K562 (cell line): ENCODE data around the gene BRF1. TPM values are rescaled to one million over a fixed set of nuclear protein-coding genes. Genes with fewer than 3 reads are reported as not detected.

Experiments used
- DIDO1 ChIP-seq: fragments of 450-650 bp; IDR thresholded peaks from 2 replicates; pipeline ENCODE4 v1.6.1; 2016; ENCODE audit warnings: low read depth, missing biosample characterization, missing genetic modification characterization
- HCFC1 ChIP-seq: IDR thresholded peaks from 2 replicates; pipeline ENCODE4 v1.6.1; 2012; ENCODE audit warnings: low read depth, low read length, improper control_type of control experiment
- NR2F6 ChIP-seq: fragments of 450-650 bp; formaldehyde crosslinking; IDR thresholded peaks from 2 replicates; pipeline ENCODE4 v1.4.0; 2020; ENCODE audit warnings: mild to moderate bottlenecking
- TFAM ChIP-seq: fragments of 250-450 bp; sonication (Bioruptor Pico); conservative IDR thresholded peaks from 2 replicates; pipeline ENCODE4 v1.5.0; 2021; ENCODE audit warnings: mild to moderate bottlenecking, moderate library complexity
- ZNF707 ChIP-seq: fragments of 250-450 bp; sonication (Bioruptor Pico); conservative IDR thresholded peaks from 2 replicates; pipeline ENCODE4 v1.8.0; 2022; ENCODE audit warnings: inconsistent platforms, mild to moderate bottlenecking, moderate library complexity
- polyA plus RNA-seq, 8 experiments: library from polyadenylated mRNA; depleted of rRNA in 4 of 8; stranded (reverse) in 5 of 8; unstranded in 3 of 8; fragments of >200 nt; fragmentation: Nextera tagmentation in 2 of 8; fragmentation: Illumina TruSeq in 1 of 8; extraction: Ambion mirVana in 2 of 8; extraction: Trizol in 1 of 8; gene quantifications; 2 replicates each; pipeline versions ENCODE4 v1.2.1 to v1.2.3, GENCODE V29; 2011 to 2014; ENCODE audit warnings: inconsistent platforms in 1 of 8, missing spikeins in 1 of 8
- total RNA-seq, 7 experiments: library from RNA; depleted of rRNA in 6 of 7; stranded (reverse); fragments of >200 nt in 6 of 7; fragmentation: Illumina TruSeq in 2 of 7; extraction: Trizol in 2 of 7; gene quantifications; 2 replicates each; pipeline versions ENCODE4 v1.2.1 to v1.2.3, GENCODE V29; 2011 to 2021; ENCODE audit warnings: low replicate concordance in 1 of 7
- TF ChIP-seq, protein P1 (sequence below), 3 experiments: fragments of 200-800 bp in 1 of 3; sonication (Bioruptor generic) in 1 of 3; sonication (generic) in 1 of 3; formaldehyde crosslinking in 1 of 3; IDR thresholded peaks; 2 replicates each; pipeline versions ENCODE4 v1.6.1 to v1.8.0; 2016 to 2022; ENCODE audit warnings: mild to moderate bottlenecking in 2 of 3, missing compliant biosample characterization in 2 of 3, missing genetic modification characterization in 2 of 3, missing genetic modification reagents in 1 of 3
- TF ChIP-seq, protein P2 (sequence below): fragments of 250-450 bp; sonication (Bioruptor Pico); IDR thresholded peaks from 2 replicates; pipeline ENCODE4 v1.6.1; 2021; ENCODE audit warnings: mild to moderate bottlenecking
- TF ChIP-seq, protein P3 (sequence below): sonication (generic); formaldehyde crosslinking; IDR thresholded peaks from 2 replicates; pipeline ENCODE4 v1.8.0; 2023; ENCODE audit warnings: missing genetic modification reagents, mild to moderate bottlenecking, borderline replicate concordance

The BRF1 gene
- total and polyA plus RNA-seq, 9 of the 15 experiments (the other 6 are each of a cell fraction or from before 2014, with no cell fraction given): 0.14 to 24.6 (median 8.2) TPM

DNA sequence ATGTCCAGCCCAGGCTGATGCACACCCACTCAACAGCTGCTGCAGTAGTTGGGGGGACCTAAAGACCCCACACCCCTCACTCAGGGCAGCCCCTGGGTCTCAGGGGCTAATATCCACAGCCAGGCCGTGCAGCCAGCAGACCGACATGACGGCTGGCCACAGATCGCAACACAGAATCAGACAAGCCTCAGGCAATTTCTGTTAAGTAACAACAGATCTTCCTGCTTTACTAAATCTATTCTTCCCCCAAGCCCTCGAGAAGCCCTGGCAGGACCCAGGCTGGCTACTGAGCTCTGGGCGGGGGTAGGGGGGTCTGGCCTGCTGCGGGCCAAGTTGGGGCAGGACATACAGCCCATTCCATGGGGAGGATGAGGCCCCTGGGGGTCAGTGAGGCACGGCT, 91.7 kb downstream of the BRF1 start (continued):
- TF ChIP-seq, protein P1, sequence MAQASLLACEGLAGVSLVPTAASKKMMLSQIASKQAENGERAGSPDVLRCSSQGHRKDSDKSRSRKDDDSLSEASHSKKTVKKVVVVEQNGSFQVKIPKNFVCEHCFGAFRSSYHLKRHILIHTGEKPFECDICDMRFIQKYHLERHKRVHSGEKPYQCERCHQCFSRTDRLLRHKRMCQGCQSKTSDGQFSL (CRISPR knock-in tag; IDR thresholded peaks at IDR 0.05): no peak
- TF ChIP-seq, protein P1 (tag; IDR thresholded peaks at IDR 0.05): no peak
- no peak for TF ChIP-seq NR2F6 (CRISPR knock-in tag)
- TF ChIP-seq DIDO1 (tag): no peak
- TF ChIP-seq, protein P2, sequence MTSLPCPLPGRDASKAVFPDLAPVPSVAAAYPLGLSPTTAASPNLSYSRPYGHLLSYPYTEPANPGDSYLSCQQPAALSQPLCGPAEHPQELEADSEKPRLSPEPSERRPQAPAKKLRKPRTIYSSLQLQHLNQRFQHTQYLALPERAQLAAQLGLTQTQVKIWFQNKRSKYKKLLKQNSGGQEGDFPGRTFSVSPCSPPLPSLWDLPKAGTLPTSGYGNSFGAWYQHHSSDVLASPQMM (CRISPR knock-in tag): no peak
- TF ChIP-seq, protein P3, sequence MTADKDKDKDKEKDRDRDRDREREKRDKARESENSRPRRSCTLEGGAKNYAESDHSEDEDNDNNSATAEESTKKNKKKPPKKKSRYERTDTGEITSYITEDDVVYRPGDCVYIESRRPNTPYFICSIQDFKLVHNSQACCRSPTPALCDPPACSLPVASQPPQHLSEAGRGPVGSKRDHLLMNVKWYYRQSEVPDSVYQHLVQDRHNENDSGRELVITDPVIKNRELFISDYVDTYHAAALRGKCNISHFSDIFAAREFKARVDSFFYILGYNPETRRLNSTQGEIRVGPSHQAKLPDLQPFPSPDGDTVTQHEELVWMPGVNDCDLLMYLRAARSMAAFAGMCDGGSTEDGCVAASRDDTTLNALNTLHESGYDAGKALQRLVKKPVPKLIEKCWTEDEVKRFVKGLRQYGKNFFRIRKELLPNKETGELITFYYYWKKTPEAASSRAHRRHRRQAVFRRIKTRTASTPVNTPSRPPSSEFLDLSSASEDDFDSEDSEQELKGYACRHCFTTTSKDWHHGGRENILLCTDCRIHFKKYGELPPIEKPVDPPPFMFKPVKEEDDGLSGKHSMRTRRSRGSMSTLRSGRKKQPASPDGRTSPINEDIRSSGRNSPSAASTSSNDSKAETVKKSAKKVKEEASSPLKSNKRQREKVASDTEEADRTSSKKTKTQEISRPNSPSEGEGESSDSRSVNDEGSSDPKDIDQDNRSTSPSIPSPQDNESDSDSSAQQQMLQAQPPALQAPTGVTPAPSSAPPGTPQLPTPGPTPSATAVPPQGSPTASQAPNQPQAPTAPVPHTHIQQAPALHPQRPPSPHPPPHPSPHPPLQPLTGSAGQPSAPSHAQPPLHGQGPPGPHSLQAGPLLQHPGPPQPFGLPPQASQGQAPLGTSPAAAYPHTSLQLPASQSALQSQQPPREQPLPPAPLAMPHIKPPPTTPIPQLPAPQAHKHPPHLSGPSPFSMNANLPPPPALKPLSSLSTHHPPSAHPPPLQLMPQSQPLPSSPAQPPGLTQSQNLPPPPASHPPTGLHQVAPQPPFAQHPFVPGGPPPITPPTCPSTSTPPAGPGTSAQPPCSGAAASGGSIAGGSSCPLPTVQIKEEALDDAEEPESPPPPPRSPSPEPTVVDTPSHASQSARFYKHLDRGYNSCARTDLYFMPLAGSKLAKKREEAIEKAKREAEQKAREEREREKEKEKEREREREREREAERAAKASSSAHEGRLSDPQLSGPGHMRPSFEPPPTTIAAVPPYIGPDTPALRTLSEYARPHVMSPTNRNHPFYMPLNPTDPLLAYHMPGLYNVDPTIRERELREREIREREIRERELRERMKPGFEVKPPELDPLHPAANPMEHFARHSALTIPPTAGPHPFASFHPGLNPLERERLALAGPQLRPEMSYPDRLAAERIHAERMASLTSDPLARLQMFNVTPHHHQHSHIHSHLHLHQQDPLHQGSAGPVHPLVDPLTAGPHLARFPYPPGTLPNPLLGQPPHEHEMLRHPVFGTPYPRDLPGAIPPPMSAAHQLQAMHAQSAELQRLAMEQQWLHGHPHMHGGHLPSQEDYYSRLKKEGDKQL (CRISPR knock-in tag): no peak
- no peak for TF ChIP-seq TFAM (CRISPR knock-in tag)
- no peak for TF ChIP-seq ZNF707 (CRISPR knock-in tag)
- no peak for TF ChIP-seq HCFC1
- TF ChIP-seq, all 486 proteins: peak for 0
